Measurements from ENCODE around the gene TLL1. TPM values are rescaled to one million over a fixed set of nuclear protein-coding genes. Genes with fewer than 3 reads are reported as not detected.

The TLL1 gene
- polyA plus RNA-seq, 3 donors: not detected

DNA sequence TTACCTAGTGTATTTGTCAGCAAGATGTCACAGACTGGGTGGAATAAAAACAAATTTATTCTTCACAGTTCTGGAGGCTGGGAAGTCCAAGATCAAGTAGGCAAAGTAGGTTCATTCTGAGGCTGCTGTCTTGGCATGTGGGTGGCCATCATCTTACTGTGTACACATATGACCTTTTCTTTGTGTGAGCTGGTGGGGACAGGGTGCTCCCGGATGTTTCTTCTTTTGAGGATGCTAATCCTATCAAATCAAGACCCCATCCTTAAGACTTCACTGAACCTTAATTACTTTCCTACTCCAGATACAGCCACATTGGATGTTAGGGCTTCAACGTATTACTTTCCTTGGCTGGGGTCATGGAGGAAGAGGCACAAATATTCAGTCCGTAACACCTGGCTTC is 74.0 kb downstream of the TLL1 start:
- no CpG with 5 or more reads among the region's 3 CpGs for WGBS (ENCODE audit: insufficient coverage)
- Histone ChIP-seq H3K79me2 (ENCODE audit: insufficient read depth, low read length) (no peaks in the 10 kb centered on the region), H3K4me3 (replicated peaks in 1 of 3; ENCODE audit: low read depth in 2 of 3, low read length in 3 of 3) (no peak overlapping the region), H3K27ac (ENCODE audit: low read depth in 1 of 2, low read length in 2 of 2) (no peak overlapping the region), H3K27me3 (ENCODE audit: control insufficient read depth in 2 of 2, insufficient read depth in 2 of 2, low read length in 2 of 2) (no peaks in the 10 kb centered on the region), H3K9ac (ENCODE audit: insufficient read depth, low read length, poor library complexity, severe bottlenecking) (no peak overlapping the region), H3K4me2 (replicated peaks; ENCODE audit: extremely low read depth, low read length, poor library complexity, severe bottlenecking) (no peak overlapping the region), H3K9me3 (replicated peaks in 1 of 2; ENCODE audit: control insufficient read depth in 1 of 2, insufficient read depth in 1 of 2, low read length in 2 of 2) (peaks cover 0 to 2% of the 10 kb centered on the region in 2 donors), H2AFZ (ENCODE audit: insufficient read depth, low read depth, low read length, poor library complexity, severe bottlenecking) (no peak overlapping the region), H3K4me1 (ENCODE audit: control insufficient read depth in 1 of 2, insufficient read depth in 2 of 2, low read length in 2 of 2) (no peaks in the 10 kb centered on the region), H3K36me3 (replicated peaks in 1 of 2; ENCODE audit: control insufficient read depth in 1 of 2, insufficient read depth in 2 of 2, low read length in 2 of 2) (no peaks in the 10 kb centered on the region), H4K20me1 (ENCODE audit: insufficient read depth, low read length) (no peaks in the 10 kb centered on the region)
- TF ChIP-seq, protein P1, sequence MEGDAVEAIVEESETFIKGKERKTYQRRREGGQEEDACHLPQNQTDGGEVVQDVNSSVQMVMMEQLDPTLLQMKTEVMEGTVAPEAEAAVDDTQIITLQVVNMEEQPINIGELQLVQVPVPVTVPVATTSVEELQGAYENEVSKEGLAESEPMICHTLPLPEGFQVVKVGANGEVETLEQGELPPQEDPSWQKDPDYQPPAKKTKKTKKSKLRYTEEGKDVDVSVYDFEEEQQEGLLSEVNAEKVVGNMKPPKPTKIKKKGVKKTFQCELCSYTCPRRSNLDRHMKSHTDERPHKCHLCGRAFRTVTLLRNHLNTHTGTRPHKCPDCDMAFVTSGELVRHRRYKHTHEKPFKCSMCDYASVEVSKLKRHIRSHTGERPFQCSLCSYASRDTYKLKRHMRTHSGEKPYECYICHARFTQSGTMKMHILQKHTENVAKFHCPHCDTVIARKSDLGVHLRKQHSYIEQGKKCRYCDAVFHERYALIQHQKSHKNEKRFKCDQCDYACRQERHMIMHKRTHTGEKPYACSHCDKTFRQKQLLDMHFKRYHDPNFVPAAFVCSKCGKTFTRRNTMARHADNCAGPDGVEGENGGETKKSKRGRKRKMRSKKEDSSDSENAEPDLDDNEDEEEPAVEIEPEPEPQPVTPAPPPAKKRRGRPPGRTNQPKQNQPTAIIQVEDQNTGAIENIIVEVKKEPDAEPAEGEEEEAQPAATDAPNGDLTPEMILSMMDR (IDR thresholded peaks at IDR 0.05): no peak
- Mint-ChIP-seq H3K4me1 (no peaks in the 10 kb centered on the region), H3K36me3 (no peaks in the 10 kb centered on the region), H3K27ac (no peak overlapping the region), H3K9me3 (peaks cover 0 to 4% (median 2%) of the 10 kb centered on the region in 7 donors), H3K27me3 (ENCODE audit: low read depth in 3 of 3) (peaks cover 0 to 2% (median 0%) of the 10 kb centered on the region in 3 donors), H3K4me3 (no peak overlapping the region)
- no peak for DNase-seq
- intact Hi-C loops (cut with micrococcal nuclease): no loop called here

DNA sequence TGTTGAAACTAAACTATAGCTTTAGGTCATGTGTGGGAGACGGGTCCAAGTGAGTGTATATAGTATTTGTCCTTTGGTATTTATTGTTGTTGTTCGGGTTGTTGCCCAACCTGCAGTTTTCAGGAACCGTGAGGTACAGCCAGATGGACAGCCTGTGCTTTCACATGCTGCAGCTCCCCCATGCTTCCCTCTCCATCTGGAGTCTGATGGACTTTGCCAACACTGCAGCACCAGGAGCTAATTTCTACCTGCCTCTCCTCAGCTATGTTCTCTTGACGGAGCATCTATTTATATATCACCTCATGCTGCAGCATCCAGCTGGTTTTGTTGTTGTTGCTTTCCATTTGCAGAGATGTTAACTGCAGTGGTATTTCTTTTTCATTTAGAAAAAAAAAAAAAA is 80.1 kb downstream of the TLL1 start:
- no peaks in the 10 kb centered on the region for H3K36me3 Mint-ChIP-seq
- no peaks in the 10 kb centered on the region for H3K4me1 ChIP-seq (ENCODE audit: control insufficient read depth in 1 of 2, insufficient read depth in 2 of 2, low read length in 2 of 2)
- intact Hi-C loops (cut with micrococcal nuclease): no loop called here
- H3K4me2 ChIP-seq (replicated peaks; ENCODE audit: extremely low read depth, low read length, poor library complexity, severe bottlenecking): no peak overlapping the region
- no peaks in the 10 kb centered on the region for H3K4me1 Mint-ChIP-seq
- no peaks in the 10 kb centered on the region for H3K36me3 ChIP-seq (replicated peaks in 1 of 2; ENCODE audit: control insufficient read depth in 1 of 2, insufficient read depth in 2 of 2, low read length in 2 of 2)
- H3K27ac ChIP-seq (ENCODE audit: low read depth in 1 of 2, low read length in 2 of 2): no peak overlapping the region
- H4K20me1 ChIP-seq (ENCODE audit: insufficient read depth, low read length): no peaks in the 10 kb centered on the region
- H3K79me2 ChIP-seq (ENCODE audit: insufficient read depth, low read length): no peaks in the 10 kb centered on the region
- peaks cover 2 to 12% of the 10 kb centered on the region in 2 donors for H3K9me3 ChIP-seq (replicated peaks in 1 of 2; ENCODE audit: control insufficient read depth in 1 of 2, insufficient read depth in 1 of 2, low read length in 2 of 2)
- DNase-seq: no peak
- no peak overlapping the region for H3K4me3 ChIP-seq (replicated peaks in 1 of 3; ENCODE audit: low read depth in 2 of 3, low read length in 3 of 3)
- H3K27me3 Mint-ChIP-seq (ENCODE audit: low read depth in 3 of 3): peaks cover 0 to 2% (median 0%) of the 10 kb centered on the region in 3 donors
- H3K9ac ChIP-seq (ENCODE audit: insufficient read depth, low read length, poor library complexity, severe bottlenecking): no peak overlapping the region
- 83% methylated on average over 2 of the region's 4 CpGs for WGBS (ENCODE audit: insufficient coverage)
- TF ChIP-seq, protein P1 (IDR thresholded peaks at IDR 0.05): no peak
- no peaks in the 10 kb centered on the region for H3K27me3 ChIP-seq (ENCODE audit: control insufficient read depth in 2 of 2, insufficient read depth in 2 of 2, low read length in 2 of 2)
- H3K9me3 Mint-ChIP-seq: peaks cover 1 to 17% (median 12%) of the 10 kb centered on the region in 7 donors
- no peak overlapping the region for H3K27ac Mint-ChIP-seq
- H2AFZ ChIP-seq (ENCODE audit: insufficient read depth, low read depth, low read length, poor library complexity, severe bottlenecking): no peak overlapping the region
- no peak overlapping the region for H3K4me3 Mint-ChIP-seq

Data from CD14-positive monocyte (primary cell).